Measurements from ENCODE around the gene ZNF184. TPM values are rescaled to one million over a fixed set of nuclear protein-coding genes. Genes with fewer than 3 reads are reported as not detected.
A peak's percentile ranks its signal among the peaks of the same experiment; 100 is the strongest.

ZNF184 gene
- total and polyA plus RNA-seq, 9 of the 15 experiments (the other 6 are each of a cell fraction or from before 2014, with no cell fraction given): 7.6 to 22.2 (median 12.8) TPM

- TF ChIP-seq KAT2B (IDR thresholded peaks at IDR 0.05; ENCODE audit: low read depth, low read length) (no peak), ARID4B (CRISPR knock-in tag; IDR thresholded peaks at IDR 0.05) (no peak), HCFC1 (IDR thresholded peaks at IDR 0.05; ENCODE audit: low read depth, low read length) (peak; percentile 57; the same call in 1 of the 2 replicates), ASH1L (IDR thresholded peaks at IDR 0.05; ENCODE audit: borderline replicate concordance, low read depth, partially characterized antibody) (no peak), FOXK1 (CRISPR knock-in tag; IDR thresholded peaks at IDR 0.05; ENCODE audit: borderline replicate concordance) (no peak), RBM25 (IDR thresholded peaks at IDR 0.05; ENCODE audit: low read depth, low read length, severe bottlenecking) (no peak)
- TF ChIP-seq, protein P1, sequence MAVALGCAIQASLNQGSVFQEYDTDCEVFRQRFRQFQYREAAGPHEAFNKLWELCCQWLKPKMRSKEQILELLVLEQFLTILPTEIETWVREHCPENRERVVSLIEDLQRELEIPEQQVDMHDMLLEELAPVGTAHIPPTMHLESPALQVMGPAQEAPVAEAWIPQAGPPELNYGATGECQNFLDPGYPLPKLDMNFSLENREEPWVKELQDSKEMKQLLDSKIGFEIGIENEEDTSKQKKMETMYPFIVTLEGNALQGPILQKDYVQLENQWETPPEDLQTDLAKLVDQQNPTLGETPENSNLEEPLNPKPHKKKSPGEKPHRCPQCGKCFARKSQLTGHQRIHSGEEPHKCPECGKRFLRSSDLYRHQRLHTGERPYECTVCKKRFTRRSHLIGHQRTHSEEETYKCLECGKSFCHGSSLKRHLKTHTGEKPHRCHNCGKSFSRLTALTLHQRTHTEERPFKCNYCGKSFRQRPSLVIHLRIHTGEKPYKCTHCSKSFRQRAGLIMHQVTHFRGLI (CRISPR knock-in tag; IDR thresholded peaks at IDR 0.05): no peak
- TF ChIP-seq, protein P2, sequence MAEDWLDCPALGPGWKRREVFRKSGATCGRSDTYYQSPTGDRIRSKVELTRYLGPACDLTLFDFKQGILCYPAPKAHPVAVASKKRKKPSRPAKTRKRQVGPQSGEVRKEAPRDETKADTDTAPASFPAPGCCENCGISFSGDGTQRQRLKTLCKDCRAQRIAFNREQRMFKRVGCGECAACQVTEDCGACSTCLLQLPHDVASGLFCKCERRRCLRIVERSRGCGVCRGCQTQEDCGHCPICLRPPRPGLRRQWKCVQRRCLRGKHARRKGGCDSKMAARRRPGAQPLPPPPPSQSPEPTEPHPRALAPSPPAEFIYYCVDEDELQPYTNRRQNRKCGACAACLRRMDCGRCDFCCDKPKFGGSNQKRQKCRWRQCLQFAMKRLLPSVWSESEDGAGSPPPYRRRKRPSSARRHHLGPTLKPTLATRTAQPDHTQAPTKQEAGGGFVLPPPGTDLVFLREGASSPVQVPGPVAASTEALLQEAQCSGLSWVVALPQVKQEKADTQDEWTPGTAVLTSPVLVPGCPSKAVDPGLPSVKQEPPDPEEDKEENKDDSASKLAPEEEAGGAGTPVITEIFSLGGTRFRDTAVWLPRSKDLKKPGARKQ (CRISPR knock-in tag; IDR thresholded peaks at IDR 0.05): no peak
- TF ChIP-seq, protein P3, sequence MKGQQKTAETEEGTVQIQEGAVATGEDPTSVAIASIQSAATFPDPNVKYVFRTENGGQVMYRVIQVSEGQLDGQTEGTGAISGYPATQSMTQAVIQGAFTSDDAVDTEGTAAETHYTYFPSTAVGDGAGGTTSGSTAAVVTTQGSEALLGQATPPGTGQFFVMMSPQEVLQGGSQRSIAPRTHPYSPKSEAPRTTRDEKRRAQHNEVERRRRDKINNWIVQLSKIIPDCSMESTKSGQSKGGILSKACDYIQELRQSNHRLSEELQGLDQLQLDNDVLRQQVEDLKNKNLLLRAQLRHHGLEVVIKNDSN (CRISPR knock-in tag; IDR thresholded peaks at IDR 0.05): no peak
- TF ChIP-seq, protein P4, sequence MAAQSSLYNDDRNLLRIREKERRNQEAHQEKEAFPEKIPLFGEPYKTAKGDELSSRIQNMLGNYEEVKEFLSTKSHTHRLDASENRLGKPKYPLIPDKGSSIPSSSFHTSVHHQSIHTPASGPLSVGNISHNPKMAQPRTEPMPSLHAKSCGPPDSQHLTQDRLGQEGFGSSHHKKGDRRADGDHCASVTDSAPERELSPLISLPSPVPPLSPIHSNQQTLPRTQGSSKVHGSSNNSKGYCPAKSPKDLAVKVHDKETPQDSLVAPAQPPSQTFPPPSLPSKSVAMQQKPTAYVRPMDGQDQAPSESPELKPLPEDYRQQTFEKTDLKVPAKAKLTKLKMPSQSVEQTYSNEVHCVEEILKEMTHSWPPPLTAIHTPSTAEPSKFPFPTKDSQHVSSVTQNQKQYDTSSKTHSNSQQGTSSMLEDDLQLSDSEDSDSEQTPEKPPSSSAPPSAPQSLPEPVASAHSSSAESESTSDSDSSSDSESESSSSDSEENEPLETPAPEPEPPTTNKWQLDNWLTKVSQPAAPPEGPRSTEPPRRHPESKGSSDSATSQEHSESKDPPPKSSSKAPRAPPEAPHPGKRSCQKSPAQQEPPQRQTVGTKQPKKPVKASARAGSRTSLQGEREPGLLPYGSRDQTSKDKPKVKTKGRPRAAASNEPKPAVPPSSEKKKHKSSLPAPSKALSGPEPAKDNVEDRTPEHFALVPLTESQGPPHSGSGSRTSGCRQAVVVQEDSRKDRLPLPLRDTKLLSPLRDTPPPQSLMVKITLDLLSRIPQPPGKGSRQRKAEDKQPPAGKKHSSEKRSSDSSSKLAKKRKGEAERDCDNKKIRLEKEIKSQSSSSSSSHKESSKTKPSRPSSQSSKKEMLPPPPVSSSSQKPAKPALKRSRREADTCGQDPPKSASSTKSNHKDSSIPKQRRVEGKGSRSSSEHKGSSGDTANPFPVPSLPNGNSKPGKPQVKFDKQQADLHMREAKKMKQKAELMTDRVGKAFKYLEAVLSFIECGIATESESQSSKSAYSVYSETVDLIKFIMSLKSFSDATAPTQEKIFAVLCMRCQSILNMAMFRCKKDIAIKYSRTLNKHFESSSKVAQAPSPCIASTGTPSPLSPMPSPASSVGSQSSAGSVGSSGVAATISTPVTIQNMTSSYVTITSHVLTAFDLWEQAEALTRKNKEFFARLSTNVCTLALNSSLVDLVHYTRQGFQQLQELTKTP (IDR thresholded peaks at IDR 0.05; ENCODE audit: low read depth in 1 of 2, partially characterized antibody in 2 of 2): peak in 1 of 2 experiments; percentile 73
- TF ChIP-seq, protein P5, sequence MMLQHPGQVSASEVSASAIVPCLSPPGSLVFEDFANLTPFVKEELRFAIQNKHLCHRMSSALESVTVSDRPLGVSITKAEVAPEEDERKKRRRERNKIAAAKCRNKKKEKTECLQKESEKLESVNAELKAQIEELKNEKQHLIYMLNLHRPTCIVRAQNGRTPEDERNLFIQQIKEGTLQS (IDR thresholded peaks at IDR 0.05): peak; percentile 26; the same call in 1 of the 2 replicates
- TF ChIP-seq, protein P5 (CRISPR knock-in tag; conservative IDR thresholded peaks at IDR 0.05): no peak
Measured at GRCh38 chr6:27422651-27423332, 50.1 kb downstream of the ZNF184 start (continued).

All from K562 (cell line).